Measurements from ENCODE around the gene DLX1.

The DLX1 gene

GRCh38 chr2:172087780-172088244 lies 2.5 kb downstream of the DLX1 start:
- TF ChIP-seq, protein P1, sequence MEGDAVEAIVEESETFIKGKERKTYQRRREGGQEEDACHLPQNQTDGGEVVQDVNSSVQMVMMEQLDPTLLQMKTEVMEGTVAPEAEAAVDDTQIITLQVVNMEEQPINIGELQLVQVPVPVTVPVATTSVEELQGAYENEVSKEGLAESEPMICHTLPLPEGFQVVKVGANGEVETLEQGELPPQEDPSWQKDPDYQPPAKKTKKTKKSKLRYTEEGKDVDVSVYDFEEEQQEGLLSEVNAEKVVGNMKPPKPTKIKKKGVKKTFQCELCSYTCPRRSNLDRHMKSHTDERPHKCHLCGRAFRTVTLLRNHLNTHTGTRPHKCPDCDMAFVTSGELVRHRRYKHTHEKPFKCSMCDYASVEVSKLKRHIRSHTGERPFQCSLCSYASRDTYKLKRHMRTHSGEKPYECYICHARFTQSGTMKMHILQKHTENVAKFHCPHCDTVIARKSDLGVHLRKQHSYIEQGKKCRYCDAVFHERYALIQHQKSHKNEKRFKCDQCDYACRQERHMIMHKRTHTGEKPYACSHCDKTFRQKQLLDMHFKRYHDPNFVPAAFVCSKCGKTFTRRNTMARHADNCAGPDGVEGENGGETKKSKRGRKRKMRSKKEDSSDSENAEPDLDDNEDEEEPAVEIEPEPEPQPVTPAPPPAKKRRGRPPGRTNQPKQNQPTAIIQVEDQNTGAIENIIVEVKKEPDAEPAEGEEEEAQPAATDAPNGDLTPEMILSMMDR (IDR thresholded peaks at IDR 0.05; ENCODE audit: insufficient read depth, low read depth, low read length, missing control alignments), result no peak
- H3K4me3 ChIP-seq (ENCODE audit: low read depth, low read length), result no peak overlapping the region
- no peak for DNase-seq (ENCODE audit: low read depth)

- TF ChIP-seq, protein P1 (IDR thresholded peaks at IDR 0.05; ENCODE audit: insufficient read depth, low read depth, low read length, missing control alignments), result no peak
- no peak overlapping the region for H3K4me3 ChIP-seq (ENCODE audit: low read depth, low read length)
- DNase-seq (ENCODE audit: low read depth), result no peak
Observed at GRCh38 chr2:172088245-172089004, 3.1 kb downstream of the DLX1 start.

GRCh38 chr2:172089005-172089504 lies 3.7 kb downstream of the DLX1 start:
- DNase-seq (ENCODE audit: low read depth), result no peak
- TF ChIP-seq, protein P1 (IDR thresholded peaks at IDR 0.05; ENCODE audit: insufficient read depth, low read depth, low read length, missing control alignments), result no peak
- H3K4me3 ChIP-seq (ENCODE audit: low read depth, low read length), result no peak overlapping the region

GRCh38 chr2:172089633-172090032 lies 4.3 kb downstream of the DLX1 start:
- DNase-seq (ENCODE audit: low read depth), result no peak

GRCh38 chr2:172090044-172090961 lies 5.0 kb downstream of the DLX1 start:
- TF ChIP-seq, protein P1 (IDR thresholded peaks at IDR 0.05; ENCODE audit: insufficient read depth, low read depth, low read length, missing control alignments), result no peak
- no peak overlapping the region for H3K4me3 ChIP-seq (ENCODE audit: low read depth, low read length)
- DNase-seq (ENCODE audit: low read depth), result no peak

More at GRCh38 chr2:172089633-172090032, 4.3 kb downstream of the DLX1 start:
- TF ChIP-seq, protein P1 (IDR thresholded peaks at IDR 0.05; ENCODE audit: insufficient read depth, low read depth, low read length, missing control alignments), result no peak
- no peak overlapping the region for H3K4me3 ChIP-seq (ENCODE audit: low read depth, low read length)

- TF ChIP-seq, protein P1 (IDR thresholded peaks at IDR 0.05; ENCODE audit: insufficient read depth, low read depth, low read length, missing control alignments), result no peak
- no peak for DNase-seq (ENCODE audit: low read depth)
- no peak overlapping the region for H3K4me3 ChIP-seq (ENCODE audit: low read depth, low read length)
Observed at GRCh38 chr2:172091000-172091641, 5.8 kb downstream of the DLX1 start.

All from GM12865 (cell line).